HG03575 (cell line): ENCODE results near the gene FAF1.
"Not testable (repeated sequence)": the region's sequence is repeated elsewhere in the genome, so short reads cannot be mapped to it uniquely, and the experiment has no call there.

Source experiments
- ATAC-seq: cut with Tn5 transposase; IDR thresholded peaks from one replicate; pipeline ENCODE4 v1.9.1; 2021; ENCODE audit not compliant: unreplicated experiment, insufficient number of reproducible peaks, low FRiP score; ENCODE audit errors: extremely low read depth

The FAF1 gene

GRCh38 chr1:50968158-50968820, 8.2 kb upstream of the FAF1 start:
- ATAC-seq: no peak

- no peak for ATAC-seq
Observed at GRCh38 chr1:50967416-50968157, 7.5 kb upstream of the FAF1 start.

GRCh38 chr1:50966991-50967390, 6.9 kb upstream of the FAF1 start:
- ATAC-seq: no peak

- ATAC-seq: no peak
Observed at GRCh38 chr1:50964863-50965262, 4.8 kb upstream of the FAF1 start.

DNA sequence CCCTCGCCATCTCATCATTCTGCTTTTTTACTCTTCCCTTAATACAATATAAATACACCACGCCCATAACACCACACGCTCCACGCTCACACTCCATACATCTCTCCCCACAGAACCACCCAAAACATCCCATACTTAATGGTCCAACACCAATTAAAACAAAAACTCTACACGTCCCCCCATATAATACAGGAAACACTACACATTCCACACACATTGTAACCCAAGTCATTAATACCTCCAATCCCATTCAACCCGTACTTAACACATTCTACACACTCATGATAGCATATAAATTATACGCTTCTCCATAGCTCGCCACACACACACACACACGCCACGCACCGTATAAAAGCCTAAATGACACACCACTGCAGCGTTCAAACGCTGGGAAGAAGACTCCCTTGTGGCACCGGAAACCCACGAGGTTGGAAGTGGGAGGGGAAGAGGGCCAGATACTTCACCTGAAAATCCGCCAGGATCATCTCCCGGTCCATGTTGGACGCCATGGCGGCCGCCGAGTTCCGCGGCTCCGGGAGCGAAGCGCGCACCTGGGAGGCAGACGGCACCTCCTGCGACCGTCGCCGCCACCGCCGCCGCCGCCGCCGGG, 659 bp downstream of the FAF1 start:
- ATAC-seq: no peak

- ATAC-seq: no peak
Observed at GRCh38 chr1:50955116-50955515, 5.0 kb downstream of the FAF1 start.

DNA sequence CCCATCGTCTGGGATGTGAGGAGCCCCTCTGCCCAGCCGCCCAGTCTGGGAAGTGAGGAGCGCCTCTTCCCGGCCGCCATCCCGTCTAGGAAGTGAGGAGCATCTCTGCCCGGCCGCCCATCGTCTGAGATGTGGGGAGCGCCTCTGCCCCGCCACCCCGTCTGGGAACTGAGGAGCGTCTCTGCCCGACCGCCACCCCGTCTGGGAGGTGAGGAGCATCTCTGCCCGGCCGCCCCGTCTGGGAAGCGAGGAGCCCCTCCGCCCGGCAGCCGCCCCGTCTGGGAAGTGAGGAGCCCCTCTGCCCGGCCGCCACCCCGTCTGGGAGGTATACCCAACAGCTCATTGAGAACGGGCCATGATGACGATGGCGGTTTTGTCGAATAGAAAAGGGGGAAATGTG, 7.5 kb downstream of the FAF1 start:
- not testable (repeated sequence) for ATAC-seq

GRCh38 chr1:50950396-50950795, 9.7 kb downstream of the FAF1 start:
- ATAC-seq: no peak

DNA sequence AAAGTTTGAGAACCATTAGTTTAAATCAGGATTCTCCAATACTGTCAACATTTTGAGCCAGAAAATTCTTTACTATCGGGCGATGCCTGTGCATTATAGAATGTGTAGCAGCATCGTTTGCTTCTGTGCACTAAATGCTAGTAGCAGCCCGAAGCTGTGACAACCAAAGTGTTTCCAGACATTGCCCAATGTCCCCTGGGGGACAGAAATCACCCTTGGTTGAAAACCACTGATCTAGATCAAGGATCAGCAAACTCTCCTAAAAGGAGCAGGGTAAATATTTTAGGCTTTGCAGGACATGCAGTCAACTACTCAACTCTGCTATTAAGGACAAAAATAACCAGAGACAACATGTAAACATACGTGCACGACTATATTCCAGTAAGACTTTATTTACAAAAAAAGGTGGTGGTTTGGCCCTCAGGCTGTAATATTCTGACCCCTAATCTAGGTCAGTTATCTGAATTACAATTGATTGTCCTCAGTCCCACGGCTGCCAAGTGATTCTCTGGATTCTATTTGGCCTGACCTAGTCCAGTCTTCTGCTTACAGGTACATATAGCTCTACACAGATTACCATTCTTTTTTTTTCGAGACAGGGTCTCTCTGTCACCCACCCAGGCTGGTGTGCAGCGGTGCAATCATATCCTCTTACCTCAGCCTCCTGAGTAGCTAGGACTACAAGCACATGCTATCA, 10.6 kb downstream of the FAF1 start:
- ATAC-seq: no peak

- no peak for ATAC-seq
Observed at GRCh38 chr1:50942334-50942733, 17.7 kb downstream of the FAF1 start.

GRCh38 chr1:50940291-50940690, 19.8 kb downstream of the FAF1 start:
- ATAC-seq: no peak

DNA sequence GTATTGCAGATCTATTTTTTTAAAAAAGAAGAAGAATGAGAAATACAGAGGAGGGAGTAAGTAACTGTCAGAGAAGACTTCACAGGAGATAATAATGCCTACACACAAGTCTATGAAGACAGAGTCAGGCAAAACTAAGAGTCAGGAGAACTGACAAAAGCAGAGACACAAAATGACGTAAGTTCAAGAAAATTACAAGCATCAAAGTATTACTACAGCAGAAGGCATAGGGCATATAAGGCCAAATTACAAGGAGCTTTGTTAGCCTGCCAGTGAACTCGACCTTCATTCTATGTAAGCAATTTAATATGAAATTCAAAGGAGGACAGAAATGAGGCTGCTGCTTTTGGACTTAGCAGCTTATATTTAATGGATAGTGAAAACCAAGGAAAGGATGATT, 23.7 kb downstream of the FAF1 start:
- no peak for ATAC-seq

DNA sequence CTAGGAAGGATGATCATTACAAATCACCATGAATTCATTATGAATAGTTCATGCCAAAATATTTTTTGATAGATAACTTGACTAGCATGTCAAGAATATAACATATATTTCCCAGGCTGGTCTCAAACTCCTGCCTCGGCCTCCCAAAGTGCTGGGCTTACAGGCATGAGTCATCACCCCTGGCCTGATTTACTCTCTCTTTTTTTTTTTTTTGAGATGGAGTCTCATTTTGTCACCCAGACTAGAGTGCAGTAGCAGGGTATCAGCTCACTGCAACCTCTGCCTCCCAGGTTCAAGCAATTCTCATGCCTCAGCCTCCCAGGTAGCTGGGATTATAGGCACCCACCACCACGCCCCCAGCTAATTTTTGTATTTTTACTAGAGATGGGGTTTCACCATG, 24.8 kb downstream of the FAF1 start:
- not testable (repeated sequence) for ATAC-seq

- ATAC-seq: no peak
Observed at GRCh38 chr1:50934838-50935237, 25.2 kb downstream of the FAF1 start.

- ATAC-seq: not testable (repeated sequence)
Observed at GRCh38 chr1:50933770-50934169, 26.3 kb downstream of the FAF1 start.

GRCh38 chr1:50932043-50932442, 28.0 kb downstream of the FAF1 start:
- not testable (repeated sequence) for ATAC-seq

DNA sequence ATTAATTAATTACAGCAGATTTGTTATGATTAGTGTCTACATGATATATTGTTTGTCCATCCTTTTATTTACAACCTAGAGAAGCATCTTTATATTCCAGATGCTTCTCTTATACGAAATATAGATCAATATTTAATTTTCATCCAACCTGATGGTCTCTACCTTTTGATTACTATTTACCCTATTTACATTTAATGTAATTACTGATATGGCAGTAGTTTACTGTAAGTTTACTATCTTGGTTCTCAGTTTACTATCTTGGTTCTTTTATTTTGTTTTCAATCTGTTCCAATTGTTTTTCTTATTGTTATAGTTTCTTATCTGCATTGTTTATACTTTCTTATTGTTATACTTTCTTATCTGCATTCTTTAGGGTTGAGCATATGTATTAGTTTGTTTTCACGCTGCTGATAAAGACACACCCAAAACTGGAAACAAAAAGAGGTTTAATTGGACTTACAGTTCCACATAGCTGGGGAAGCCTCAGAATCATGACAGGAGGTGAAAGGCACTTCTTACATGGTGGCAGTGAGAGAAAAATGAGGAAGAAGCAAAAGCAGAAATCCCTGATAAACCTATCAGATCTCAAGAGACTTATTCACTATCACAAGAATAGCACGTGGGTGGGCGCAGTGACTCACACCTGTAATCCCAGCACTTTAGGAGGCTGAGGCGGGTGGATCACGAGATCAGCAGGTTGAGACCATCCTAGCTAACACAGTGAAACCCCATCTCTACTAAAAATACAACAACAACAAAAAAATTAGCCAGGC, 28.9 kb downstream of the FAF1 start:
- ATAC-seq: no peak

DNA sequence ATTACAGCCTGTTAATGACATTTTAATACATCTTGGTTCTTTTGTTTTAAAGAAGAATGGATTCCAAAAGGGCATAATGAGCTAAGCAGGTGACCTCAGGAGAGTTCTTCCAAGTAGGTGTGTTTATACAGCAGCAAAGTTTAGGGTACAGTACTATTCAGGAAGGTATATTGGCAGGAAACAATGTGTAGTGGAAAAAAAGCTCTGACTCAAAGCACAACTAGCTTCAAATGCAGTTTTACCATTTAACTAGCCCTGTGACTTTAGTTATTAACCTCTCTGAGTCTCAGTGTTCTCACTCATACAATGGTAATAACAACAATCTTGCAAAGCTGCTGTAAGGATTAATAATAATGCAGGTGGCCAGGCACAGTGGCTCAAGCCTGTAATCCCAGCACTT, 29.9 kb downstream of the FAF1 start:
- no peak for ATAC-seq

DNA sequence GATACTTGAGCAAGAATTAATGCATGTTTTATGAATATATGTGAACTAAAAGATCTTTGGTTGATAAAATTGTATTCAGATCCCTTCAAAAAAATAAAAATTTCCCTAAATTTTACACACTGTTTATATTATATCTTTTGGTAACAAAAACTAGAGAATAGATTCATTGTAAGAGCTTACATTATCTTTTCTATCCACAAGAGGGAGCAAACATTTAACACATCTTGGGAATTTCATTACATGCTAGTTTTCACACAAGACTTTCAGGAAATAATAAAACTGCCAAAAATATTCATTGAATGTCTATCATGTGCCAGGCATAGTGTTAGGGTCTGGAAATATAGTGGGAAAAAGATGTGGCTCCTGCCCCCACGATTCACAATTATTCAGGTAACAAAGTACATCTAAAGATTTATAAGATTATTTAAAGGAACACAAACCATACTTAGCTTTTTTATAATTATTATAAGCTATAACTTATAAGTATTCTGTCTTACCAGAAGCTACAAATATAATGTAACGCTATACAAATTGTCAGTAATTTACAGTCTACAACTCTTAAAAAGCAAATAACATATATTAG, 30.6 kb downstream of the FAF1 start:
- no peak for ATAC-seq
